ENCODE measurements around the gene DCAKD.
A peak's percentile ranks its signal among the peaks of the same experiment; 100 is the strongest.
"Not testable (repeated sequence)": the region's sequence is repeated elsewhere in the genome, so short reads cannot be mapped to it uniquely, and the experiment has no call there.

The DCAKD gene

GRCh38 chr17:45063198-45063597 is 11.8 kb upstream of the DCAKD start:
- TF ChIP-seq CTCF (IDR thresholded peaks at IDR 0.05) = no peak
- H3K4me3 ChIP-seq (ENCODE audit: low read depth in 1 of 2, low read length in 1 of 2) = no peak overlapping the region
- H3K27ac ChIP-seq = peak overlapping the region; percentile 70
- peaks cover 36 to 50% of the 10 kb centered on the region in 2 experiments for H3K4me1 ChIP-seq (ENCODE audit: control insufficient read depth in 1 of 2, insufficient read depth in 1 of 2, low read depth in 1 of 2, low read length in 1 of 2)
- H3K9me3 ChIP-seq = no peaks in the 10 kb centered on the region
- no peaks in the 10 kb centered on the region for H3K27me3 ChIP-seq
- H3K36me3 ChIP-seq = no peaks in the 10 kb centered on the region

DNA sequence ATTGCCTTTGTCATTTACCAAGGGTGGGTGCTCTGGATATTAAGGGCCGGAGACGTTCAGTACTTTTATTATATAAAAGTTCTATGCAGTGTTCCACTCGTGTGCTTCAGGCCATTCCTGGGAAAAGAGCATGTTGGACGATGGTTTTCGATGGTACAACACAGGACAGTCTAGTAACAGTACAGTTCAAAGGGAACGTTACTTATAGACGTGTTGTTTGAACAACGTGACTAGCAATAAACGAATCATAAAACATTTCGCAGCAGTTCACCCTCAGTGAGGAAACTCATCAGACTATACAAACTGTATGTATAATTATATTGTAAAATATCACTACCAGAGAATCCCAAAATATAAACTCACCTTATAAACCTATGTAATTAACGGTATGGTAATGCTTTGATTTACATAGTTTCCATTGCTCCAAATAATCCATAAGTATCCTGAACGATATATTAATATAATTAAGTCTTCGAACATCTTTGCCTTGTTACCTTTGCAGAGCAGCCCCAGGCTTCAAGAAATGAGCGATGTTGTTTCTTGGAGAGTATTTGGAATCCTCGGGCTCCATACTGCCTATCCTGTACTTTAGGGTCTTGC is 10.3 kb upstream of the DCAKD start:
- TF ChIP-seq CTCF (IDR thresholded peaks at IDR 0.05) = no peak
- Histone ChIP-seq H3K27me3 (no peaks in the 10 kb centered on the region), H3K4me3 (ENCODE audit: low read depth in 1 of 2, low read length in 1 of 2) (peak overlapping the region; percentile 61 to 97), H3K9me3 (no peaks in the 10 kb centered on the region), H3K4me1 (ENCODE audit: control insufficient read depth in 1 of 2, insufficient read depth in 1 of 2, low read depth in 1 of 2, low read length in 1 of 2) (peaks cover 36 to 50% of the 10 kb centered on the region in 2 experiments), H3K36me3 (no peaks in the 10 kb centered on the region), H3K27ac (peak overlapping the region; percentile 92)

- Histone ChIP-seq H3K27ac (peak within 1 kb of the TSS; percentile 92), H3K27me3 (no peaks in the 10 kb centered on the region), H3K4me3 (ENCODE audit: low read depth in 1 of 2, low read length in 1 of 2) (peak within 1 kb of the TSS; percentile 61 to 97), H3K36me3 (no peaks in the 10 kb centered on the region), H3K9me3 (no peaks in the 10 kb centered on the region), H3K4me1 (ENCODE audit: control insufficient read depth in 1 of 2, insufficient read depth in 1 of 2, low read depth in 1 of 2, low read length in 1 of 2) (peaks cover 36 to 48% of the 10 kb centered on the region in 2 experiments)
- TF ChIP-seq CTCF (IDR thresholded peaks at IDR 0.05) = peak; percentile 57
Observed at GRCh38 chr17:45060797-45061605, 9.6 kb upstream of the DCAKD start, which contains the start of gene NMT1. TSS of gene NMT1 (plus strand) at chr17:45061317. CDS start at chr17:45061330, 13 bp downstream.

DNA sequence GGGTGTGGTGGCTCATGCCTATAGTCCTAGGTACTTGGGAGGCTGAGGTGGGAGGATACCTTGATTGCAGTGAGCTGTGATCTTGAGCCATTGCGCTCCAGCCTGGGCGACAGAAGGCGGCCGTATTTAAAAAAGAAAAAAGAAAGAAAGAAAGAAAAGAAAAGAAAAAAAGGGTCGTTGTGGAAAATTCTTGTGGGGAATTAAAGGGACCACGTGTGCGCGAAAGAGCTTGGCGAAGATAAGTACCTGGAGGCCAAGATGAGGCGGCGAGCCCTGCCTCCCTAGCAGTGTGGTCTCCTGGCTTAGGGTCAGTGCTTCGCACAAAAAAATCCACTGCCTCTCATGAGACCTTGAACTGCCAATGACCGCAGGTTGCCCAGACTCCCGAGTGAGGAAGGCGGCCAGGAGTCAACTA is 9.0 kb upstream of the DCAKD start:
- Histone ChIP-seq H3K4me3 (ENCODE audit: low read depth in 1 of 2, low read length in 1 of 2) (peak overlapping the region; percentile 61 to 97), H3K4me1 (ENCODE audit: control insufficient read depth in 1 of 2, insufficient read depth in 1 of 2, low read depth in 1 of 2, low read length in 1 of 2) (peaks cover 36 to 42% of the 10 kb centered on the region in 2 experiments)
- TF ChIP-seq CTCF (IDR thresholded peaks at IDR 0.05) = no peak

DNA sequence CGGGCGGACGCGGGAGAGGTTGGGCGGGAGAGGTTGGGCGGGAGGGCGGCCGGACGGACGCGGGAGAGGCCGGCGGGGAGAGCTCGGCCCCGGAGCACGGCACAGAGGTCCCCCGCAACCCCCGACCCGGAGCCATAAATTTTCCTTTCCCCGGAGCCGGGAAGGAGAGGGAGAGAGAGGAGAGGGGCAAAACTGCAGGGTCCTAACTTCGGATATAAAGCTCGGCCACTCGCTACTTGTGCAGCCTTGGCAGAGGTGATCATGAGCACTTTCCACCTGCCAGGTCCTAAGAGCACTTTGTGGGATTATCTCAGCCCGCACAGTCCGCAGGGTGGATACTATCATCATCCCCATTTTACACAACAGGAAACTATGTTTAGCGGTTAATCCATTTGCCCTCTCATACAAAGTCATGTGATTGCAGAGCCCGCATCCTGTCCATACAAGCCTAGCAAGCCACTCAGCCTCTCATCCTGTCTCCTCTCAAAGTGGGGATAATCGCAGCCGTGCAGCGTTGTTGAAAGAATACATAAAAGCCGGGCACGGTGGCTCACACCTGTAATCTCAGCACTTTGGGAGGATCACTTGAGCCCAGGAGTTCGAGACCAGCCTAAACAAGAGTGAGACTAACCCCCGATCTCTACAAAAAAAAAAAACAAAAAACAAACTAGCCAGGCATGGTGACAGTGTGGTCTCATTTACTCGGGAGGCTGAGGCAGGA is 780 bp upstream of the DCAKD start:
- TF ChIP-seq CTCF (IDR thresholded peaks at IDR 0.05) = no peak
- Histone ChIP-seq H3K9me3 (no peaks in the 10 kb centered on the region), H3K4me1 (ENCODE audit: control insufficient read depth in 1 of 2, insufficient read depth in 1 of 2, low read depth in 1 of 2, low read length in 1 of 2) (peaks cover 18 to 20% of the 10 kb centered on the region in 2 experiments), H3K27me3 (no peaks in the 10 kb centered on the region), H3K27ac (peak overlapping the region; percentile 69), H3K4me3 (ENCODE audit: low read depth in 1 of 2, low read length in 1 of 2) (peak overlapping the region; percentile 66 to 68), H3K36me3 (no peaks in the 10 kb centered on the region)

More for the DNA sequence above, 9.0 kb upstream of the DCAKD start:
- Histone ChIP-seq H3K27me3 (no peaks in the 10 kb centered on the region), H3K27ac (peak overlapping the region; percentile 92), H3K9me3 (no peaks in the 10 kb centered on the region), H3K36me3 (no peaks in the 10 kb centered on the region)

- H3K36me3 ChIP-seq, H3K9me3 ChIP-seq, H3K27me3 ChIP-seq: not testable (repeated sequence)
- Histone ChIP-seq H3K4me1 (ENCODE audit: control insufficient read depth in 1 of 2, insufficient read depth in 1 of 2, low read depth in 1 of 2, low read length in 1 of 2) (peaks cover 18 to 20% of the 10 kb centered on the region in 2 experiments), H3K4me3 (ENCODE audit: low read depth in 1 of 2, low read length in 1 of 2) (peak overlapping the region in 1 of 2 experiments; percentile 76), H3K27ac (peak overlapping the region; percentile 85)
Observed at GRCh38 chr17:45051720-45052051, 254 bp upstream of the DCAKD start.
